ENCODE measurements around the gene SBF2.

DNA sequence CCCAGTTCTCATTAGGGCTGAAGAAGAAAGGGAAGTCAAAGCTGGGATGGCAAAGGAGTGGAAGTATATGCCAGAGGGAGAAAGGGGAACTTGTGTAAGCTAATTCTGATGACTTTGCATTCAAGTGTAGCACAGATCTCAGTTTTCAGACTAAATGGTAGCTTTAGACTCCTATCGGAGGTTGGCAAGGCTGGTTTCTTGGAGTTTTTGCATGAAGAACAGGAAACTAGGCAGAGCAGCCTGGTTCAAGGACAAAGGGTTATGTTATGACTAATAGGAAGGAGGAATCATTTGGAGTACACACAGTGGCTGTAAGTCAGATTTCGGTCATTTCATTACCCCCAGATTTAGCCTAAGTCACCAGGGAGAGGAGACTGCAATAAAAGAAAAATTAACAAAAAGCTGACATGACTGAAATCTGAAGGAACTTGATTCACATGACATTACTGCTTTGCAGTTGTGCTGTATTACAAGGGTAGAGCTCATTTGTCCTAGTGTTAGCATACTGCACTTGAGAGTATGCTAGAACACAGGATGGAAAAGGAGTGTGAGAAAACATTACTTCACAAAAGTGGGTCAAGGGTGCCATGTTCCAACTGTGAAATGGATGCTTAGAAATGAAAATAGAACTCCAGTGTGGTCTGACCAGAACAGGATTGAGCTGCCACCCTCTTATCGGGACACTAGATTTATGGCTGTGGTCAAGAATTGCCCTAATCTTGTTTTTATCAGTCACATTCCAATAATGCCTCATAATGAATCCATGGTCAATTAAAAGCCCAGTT, 34.5 kb upstream of the SBF2 start:
- TF ChIP-seq HDGF (IDR thresholded peaks at IDR 0.05; ENCODE audit: borderline replicate concordance) (no peak), ELF4 (IDR thresholded peaks at IDR 0.05) (no peak), SP1 (IDR thresholded peaks at IDR 0.05) (no peak)

Data from HEK293T (cell line).